HG03139 (cell line): ENCODE data around the gene CAMK1D.
"Not testable (repeated sequence)": the region's sequence is repeated elsewhere in the genome, so short reads cannot be mapped to it uniquely, and the experiment has no call there.

Experiments
- ATAC-seq: cut with Tn5 transposase; IDR thresholded peaks from one replicate; pipeline ENCODE4 v1.9.1; 2021; ENCODE audit not compliant: unreplicated experiment

Gene CAMK1D

GRCh38 chr10:12348870-12349628 lies at the start of gene CAMK1D:
CAMK1D (plus strand) TSS chr10:12349547.
- ATAC-seq = peak; percentile 44

- not testable (repeated sequence) for ATAC-seq
These were observed 48.3 kb upstream of the CAMK1D start for GRCh38 chr10:12301036-12301435.

GRCh38 chr10:12308057-12308456 lies 41.3 kb upstream of the CAMK1D start:
- ATAC-seq = no peak

- no peak for ATAC-seq
These were observed 40.5 kb upstream of the CAMK1D start for GRCh38 chr10:12308736-12309375.

GRCh38 chr10:12309783-12310182 lies 39.6 kb upstream of the CAMK1D start:
- ATAC-seq = not testable (repeated sequence)

- no peak for ATAC-seq
These were observed 34.5 kb upstream of the CAMK1D start for GRCh38 chr10:12314836-12315235.

GRCh38 chr10:12319076-12319475 lies 30.3 kb upstream of the CAMK1D start:
- no peak for ATAC-seq

- ATAC-seq = no peak
These were observed 28.5 kb upstream of the CAMK1D start for GRCh38 chr10:12320892-12321291.

GRCh38 chr10:12321641-12322040 lies 27.7 kb upstream of the CAMK1D start:
- ATAC-seq = no peak

- ATAC-seq = no peak
These were observed 26.7 kb upstream of the CAMK1D start for GRCh38 chr10:12322583-12323131.

GRCh38 chr10:12324530-12324929 lies 24.8 kb upstream of the CAMK1D start:
- no peak for ATAC-seq

GRCh38 chr10:12327074-12327473 lies 22.3 kb upstream of the CAMK1D start:
- no peak for ATAC-seq

GRCh38 chr10:12327476-12327875 lies 21.9 kb upstream of the CAMK1D start:
- no peak for ATAC-seq

GRCh38 chr10:12328312-12328711 lies 21.0 kb upstream of the CAMK1D start:
- not testable (repeated sequence) for ATAC-seq

GRCh38 chr10:12332572-12333379 lies 16.6 kb upstream of the CAMK1D start:
- no peak for ATAC-seq

- no peak for ATAC-seq
These were observed 15.8 kb upstream of the CAMK1D start for GRCh38 chr10:12333380-12334185.

- ATAC-seq = no peak
These were observed 15.2 kb upstream of the CAMK1D start for GRCh38 chr10:12334186-12334530.

GRCh38 chr10:12335169-12335568 lies 14.2 kb upstream of the CAMK1D start:
- ATAC-seq = not testable (repeated sequence)

- ATAC-seq = no peak
These were observed 11.6 kb upstream of the CAMK1D start for GRCh38 chr10:12337453-12338372.

- no peak for ATAC-seq
These were observed 10.4 kb upstream of the CAMK1D start for GRCh38 chr10:12338981-12339380.
